Hepatocyte (in vitro differentiated cells): ENCODE measurements around the gene CAB39.

Source experiments
- CTCF ChIP-seq: fragments of 200-600 bp; sonication (generic); IDR thresholded peaks from 2 replicates; pipeline ENCODE4 v1.5.1; 2016; ENCODE audit warnings: antibody characterized with exemption, mild to moderate bottlenecking; ENCODE audit not compliant: poor library complexity
- EZH2 ChIP-seq: fragments of 200-600 bp; sonication (generic); IDR thresholded peaks from 2 replicates; pipeline ENCODE4 v1.6.1; 2016; ENCODE audit warnings: antibody characterized with exemption, mild to moderate bottlenecking, borderline replicate concordance

GRCh38 chr2:230825354-230825753 lies 112.7 kb downstream of the CAB39 start:
- no peak for TF ChIP-seq CTCF
- no peak for TF ChIP-seq EZH2
